Heart left ventricle (tissue), 13 donors: ENCODE results near the gene ZMYM3.

Experiments
- POLR2A ChIP-seq, 2 donors: fragments of 450-650 bp; IDR thresholded peaks; one replicate each; pipeline ENCODE4 v1.6.1; 2017; ENCODE audit warnings: antibody characterized with exemption in 2 of 2, mild to moderate bottlenecking in 2 of 2, moderate library complexity in 2 of 2
- TF ChIP-seq, protein P1 (sequence below), 12 donors: fragments of 200-600 bp; sonication (generic) in 4 of 12; IDR thresholded peaks; one replicate each; pipeline versions ENCODE4 v1.5.0 to v1.8.0; 2018 to 2022; ENCODE audit warnings: antibody characterized with exemption in 12 of 12, mild to moderate bottlenecking in 5 of 12
- donor health status: ischemic (EF 13 %, LVEDD 7.1; RV severe dilation, severe dysfunction).
- donor health status: DM: no; HTN: yes; CAD: no.
- donor health status: DM: no; HTN: no; CAD: no.
- donor health status: ischemic (EF 25% LVEDD 6.9; RV normal size, moderate dysfunction).
- donor health status: ischemic (EF 25% LVEDD 5.7; RV mildly dilated, moderate dysfunction).
- donor health status: ischemic (EF 35%, LVEDD 5.7; RV mildly dilated, moderate dysfunction).
- donor health status: nonischemic (EF 11% LVEDD 7.7; RV severe dilation, severe dysfunction).
- donor health status: DM: yes; HTN: yes; CAD: no.
- donor health status: PGD.
- donor health status: ischemic (EF 29% LVEDD 5.4; RV normal size, mild dysfunction).
- donor health status: nonischemic (EF 23%, LVEDD 6.1; RV moderate dilation, normal function).

DNA sequence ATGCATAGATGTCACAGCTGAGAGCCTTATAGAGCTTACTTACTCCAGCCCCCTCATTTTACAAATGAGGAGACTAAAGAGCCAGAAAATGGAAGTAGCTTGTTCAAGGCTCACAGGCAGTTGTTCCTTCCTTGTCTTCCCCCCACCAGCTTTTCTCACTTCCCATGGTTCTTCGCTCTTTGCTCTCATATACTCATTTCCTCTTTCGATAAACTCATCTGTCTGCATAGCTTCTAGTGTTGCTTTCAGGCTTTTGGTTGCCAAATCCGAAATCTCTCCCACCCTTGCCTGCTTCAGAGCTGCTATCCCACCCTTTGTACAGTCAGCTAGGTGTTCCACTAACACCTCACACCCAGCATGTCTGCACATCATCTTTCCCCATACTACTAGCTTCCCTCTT lies 55.9 kb downstream of the ZMYM3 start:
- TF ChIP-seq, protein P1, sequence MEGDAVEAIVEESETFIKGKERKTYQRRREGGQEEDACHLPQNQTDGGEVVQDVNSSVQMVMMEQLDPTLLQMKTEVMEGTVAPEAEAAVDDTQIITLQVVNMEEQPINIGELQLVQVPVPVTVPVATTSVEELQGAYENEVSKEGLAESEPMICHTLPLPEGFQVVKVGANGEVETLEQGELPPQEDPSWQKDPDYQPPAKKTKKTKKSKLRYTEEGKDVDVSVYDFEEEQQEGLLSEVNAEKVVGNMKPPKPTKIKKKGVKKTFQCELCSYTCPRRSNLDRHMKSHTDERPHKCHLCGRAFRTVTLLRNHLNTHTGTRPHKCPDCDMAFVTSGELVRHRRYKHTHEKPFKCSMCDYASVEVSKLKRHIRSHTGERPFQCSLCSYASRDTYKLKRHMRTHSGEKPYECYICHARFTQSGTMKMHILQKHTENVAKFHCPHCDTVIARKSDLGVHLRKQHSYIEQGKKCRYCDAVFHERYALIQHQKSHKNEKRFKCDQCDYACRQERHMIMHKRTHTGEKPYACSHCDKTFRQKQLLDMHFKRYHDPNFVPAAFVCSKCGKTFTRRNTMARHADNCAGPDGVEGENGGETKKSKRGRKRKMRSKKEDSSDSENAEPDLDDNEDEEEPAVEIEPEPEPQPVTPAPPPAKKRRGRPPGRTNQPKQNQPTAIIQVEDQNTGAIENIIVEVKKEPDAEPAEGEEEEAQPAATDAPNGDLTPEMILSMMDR (IDR thresholded peaks at IDR 0.05), result no peak
- TF ChIP-seq POLR2A (IDR thresholded peaks at IDR 0.05), result no peak
